K562 (cell line): ENCODE measurements around the gene LRP10. TPM values are rescaled to one million over a fixed set of nuclear protein-coding genes. Genes with fewer than 3 reads are reported as not detected.

Source experiments
- ATF7 ChIP-seq: fragments of 450-650 bp; IDR thresholded peaks from 2 replicates; pipeline ENCODE4 v1.7.1; 2014; ENCODE audit warnings: mild to moderate bottlenecking, moderate library complexity
- CREM ChIP-seq: IDR thresholded peaks from 2 replicates; pipeline ENCODE4 v1.6.1; 2014; ENCODE audit warnings: antibody characterized with exemption, low read depth
- CSDE1 ChIP-seq, 2 experiments: fragments of 450-650 bp; IDR thresholded peaks; 2 replicates each; pipeline ENCODE4 v1.6.1; 2016; ENCODE audit warnings: mild to moderate bottlenecking in 1 of 2
- ELF4 ChIP-seq: fragments of 450-650 bp; formaldehyde crosslinking; IDR thresholded peaks from 2 replicates; pipeline ENCODE4 v1.4.0; 2022; ENCODE audit warnings: missing genetic modification characterization
- EP400 ChIP-seq: fragments of 450-650 bp; IDR thresholded peaks from 2 replicates; pipeline ENCODE4 v1.6.1; 2017; ENCODE audit warnings: antibody characterized with exemption, mild to moderate bottlenecking, moderate library complexity
- FOXJ3 ChIP-seq: sonication (generic); formaldehyde crosslinking; IDR thresholded peaks from 2 replicates; pipeline ENCODE4 v1.4.0; 2020; ENCODE audit warnings: mild to moderate bottlenecking, missing genetic modification reagents
- HEY1 ChIP-seq: fragments of 250-450 bp; sonication (Bioruptor Pico); IDR thresholded peaks from 2 replicates; pipeline ENCODE4 v1.5.0; 2020; ENCODE audit warnings: mild to moderate bottlenecking, moderate library complexity, borderline replicate concordance
- HNRNPLL ChIP-seq: fragments of 200-400 bp; formaldehyde crosslinking; IDR thresholded peaks from 2 replicates; pipeline ENCODE4 v1.6.1; 2017; ENCODE audit warnings: low read length, low read depth, mild to moderate bottlenecking; ENCODE audit not compliant: poor library complexity, severe bottlenecking
- MNT ChIP-seq, 2 experiments: fragments of 450-650 bp; conservative IDR thresholded peaks; 2 replicates each; pipeline ENCODE4 v1.6.1; 2017; ENCODE audit warnings: mild to moderate bottlenecking in 2 of 2, moderate library complexity in 2 of 2
- NR4A1 ChIP-seq, 2 experiments: fragments of 250-450 bp in 1 of 2; fragments of 450-650 bp in 1 of 2; sonication (Bioruptor Pico) in 1 of 2; IDR thresholded peaks; 2 replicates each; pipeline versions ENCODE4 v1.4.0 to v1.6.1; 2016 to 2020; ENCODE audit warnings: mild to moderate bottlenecking in 2 of 2, missing compliant biosample characterization in 1 of 2, missing genetic modification characterization in 1 of 2, moderate library complexity in 1 of 2
- PREB ChIP-seq: sonication (generic); formaldehyde crosslinking; IDR thresholded peaks from 2 replicates; pipeline ENCODE4 v1.8.1; 2023; ENCODE audit warnings: mild to moderate bottlenecking, missing genetic modification reagents
- RUNX1 ChIP-seq: sonication (generic); IDR thresholded peaks from 2 replicates; pipeline ENCODE4 v1.6.1; 2016; ENCODE audit warnings: antibody characterized with exemption, low read depth
- SIX5 ChIP-seq, 2 experiments: IDR thresholded peaks; 2 replicates each; pipeline ENCODE4 v1.6.1; 2011; ENCODE audit warnings: low read length in 2 of 2, borderline replicate concordance in 1 of 2, low read depth in 1 of 2, mild to moderate bottlenecking in 1 of 2, moderate library complexity in 1 of 2; ENCODE audit not compliant: insufficient read depth in 1 of 2
- SRSF1 ChIP-seq: fragments of 200-400 bp; formaldehyde crosslinking; IDR thresholded peaks from 2 replicates; pipeline ENCODE4 v1.6.1; 2017; ENCODE audit warnings: mild to moderate bottlenecking, low read depth, low read length, moderate library complexity
- SRSF9 ChIP-seq: fragments of 200-400 bp; formaldehyde crosslinking; IDR thresholded peaks from 2 replicates; pipeline ENCODE4 v1.6.1; 2017; ENCODE audit warnings: low read depth, low read length, borderline replicate concordance
- ZNF184 ChIP-seq: sonication (generic); formaldehyde crosslinking; IDR thresholded peaks from 2 replicates; pipeline ENCODE4 v1.5.0; 2020; ENCODE audit warnings: missing genetic modification reagents
- ZNF282 ChIP-seq: sonication (generic); formaldehyde crosslinking; IDR thresholded peaks from 2 replicates; pipeline ENCODE4 v1.8.1; 2023; ENCODE audit warnings: missing genetic modification reagents
- ZNF324 ChIP-seq: fragments of 250-450 bp; sonication (Bioruptor Pico); IDR thresholded peaks from 2 replicates; pipeline ENCODE4 v1.4.0; 2020; ENCODE audit warnings: mild to moderate bottlenecking
- ZNF511 ChIP-seq: sonication (generic); formaldehyde crosslinking; IDR thresholded peaks from 2 replicates; pipeline ENCODE4 v1.8.0; 2022; ENCODE audit warnings: mild to moderate bottlenecking, missing genetic modification reagents
- ZNF586 ChIP-seq: fragments of 450-650 bp; formaldehyde crosslinking; conservative IDR thresholded peaks from 2 replicates; pipeline ENCODE4 v1.4.0; 2020; ENCODE audit warnings: mild to moderate bottlenecking, moderate library complexity
- ZNF655 ChIP-seq: fragments of 250-450 bp; sonication (Bioruptor Pico); IDR thresholded peaks from 2 replicates; pipeline ENCODE4 v1.5.0; 2021
- polyA plus RNA-seq, 8 experiments: library from polyadenylated mRNA; depleted of rRNA in 4 of 8; stranded (reverse) in 5 of 8; unstranded in 3 of 8; fragments of >200 nt; fragmentation: Nextera tagmentation in 2 of 8; fragmentation: Illumina TruSeq in 1 of 8; extraction: Ambion mirVana in 2 of 8; extraction: Trizol in 1 of 8; gene quantifications; 2 replicates each; pipeline versions ENCODE4 v1.2.1 to v1.2.3, GENCODE V29; 2011 to 2014; ENCODE audit warnings: inconsistent platforms in 1 of 8, missing spikeins in 1 of 8
- total RNA-seq, 7 experiments: library from RNA; depleted of rRNA in 6 of 7; stranded (reverse); fragments of >200 nt in 6 of 7; fragmentation: Illumina TruSeq in 2 of 7; extraction: Trizol in 2 of 7; gene quantifications; 2 replicates each; pipeline versions ENCODE4 v1.2.1 to v1.2.3, GENCODE V29; 2011 to 2021; ENCODE audit warnings: low replicate concordance in 1 of 7
- TF ChIP-seq, protein P1 (sequence below): fragments of 450-650 bp; formaldehyde crosslinking; conservative IDR thresholded peaks from 2 replicates; pipeline ENCODE4 v1.4.0; 2022; ENCODE audit warnings: mild to moderate bottlenecking, missing genetic modification characterization

The LRP10 gene
- total and polyA plus RNA-seq, 9 of the 15 experiments (the other 6 are each of a cell fraction or from before 2014, with no cell fraction given) = 1.3 to 45.5 (median 10.9) TPM

- TF ChIP-seq ZNF511 = peak; percentile 43; the same call in 1 of the 2 replicates
- no peak for TF ChIP-seq FOXJ3 (CRISPR knock-in tag)
- TF ChIP-seq ZNF586 = no peak; the same call in 1 of the 2 replicates
- no peak for TF ChIP-seq ELF4 (CRISPR knock-in tag)
- TF ChIP-seq MNT (conservative IDR thresholded peaks at IDR 0.05) = peak; percentile 65 to 73; a peak in 3 of 4 replicates
- TF ChIP-seq RUNX1 = no peak
- TF ChIP-seq PREB = no peak
- TF ChIP-seq ZNF282 (CRISPR knock-in tag) = no peak
- TF ChIP-seq NR4A1 (CRISPR knock-in tag; IDR thresholded peaks at IDR 0.05) = 0 out of 2 replicates have a peak, but pooled peaks have one; percentile 58
- peak; percentile 55; the same call in 1 of the 2 replicates for TF ChIP-seq NR4A1 (tag; IDR thresholded peaks at IDR 0.05)
- TF ChIP-seq SIX5 (IDR thresholded peaks at IDR 0.05; ENCODE audit: borderline replicate concordance in 1 of 2, insufficient read depth in 1 of 2, low read depth in 1 of 2, low read length in 2 of 2) = no peak
- TF ChIP-seq ZNF324 (CRISPR knock-in tag) = no peak
- peak; percentile 62; the same call in 1 of the 2 replicates for TF ChIP-seq EP400
- TF ChIP-seq, protein P1, sequence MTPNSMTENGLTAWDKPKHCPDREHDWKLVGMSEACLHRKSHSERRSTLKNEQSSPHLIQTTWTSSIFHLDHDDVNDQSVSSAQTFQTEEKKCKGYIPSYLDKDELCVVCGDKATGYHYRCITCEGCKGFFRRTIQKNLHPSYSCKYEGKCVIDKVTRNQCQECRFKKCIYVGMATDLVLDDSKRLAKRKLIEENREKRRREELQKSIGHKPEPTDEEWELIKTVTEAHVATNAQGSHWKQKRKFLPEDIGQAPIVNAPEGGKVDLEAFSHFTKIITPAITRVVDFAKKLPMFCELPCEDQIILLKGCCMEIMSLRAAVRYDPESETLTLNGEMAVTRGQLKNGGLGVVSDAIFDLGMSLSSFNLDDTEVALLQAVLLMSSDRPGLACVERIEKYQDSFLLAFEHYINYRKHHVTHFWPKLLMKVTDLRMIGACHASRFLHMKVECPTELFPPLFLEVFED (CRISPR knock-in tag) = no peak
- peak; percentile 36; the same call in 1 of the 2 replicates for TF ChIP-seq CREM
- peak; percentile 73 for TF ChIP-seq ATF7
- TF ChIP-seq SRSF9 = no peak
- TF ChIP-seq SRSF1 = no peak
- TF ChIP-seq HEY1 (CRISPR knock-in tag) = no peak
- TF ChIP-seq ZNF184 (CRISPR knock-in tag) = no peak
- no peak for TF ChIP-seq ZNF655 (CRISPR knock-in tag)
- no peak for TF ChIP-seq HNRNPLL
- no peak for TF ChIP-seq CSDE1 (IDR thresholded peaks at IDR 0.05)
These were observed 18.4 kb upstream of the LRP10 start (continued) for GRCh38 chr14:22852940-22853767.
